Small intestine (tissue), 7 donors: ENCODE results near the gene HSFX2. TPM values are rescaled to one million over a fixed set of nuclear protein-coding genes. Genes with fewer than 3 reads are reported as not detected.
A peak's percentile ranks its signal among the peaks of the same experiment; 100 is the strongest.
"Not testable (repeated sequence)": the region's sequence is repeated elsewhere in the genome, so short reads cannot be mapped to it uniquely, and the experiment has no call there.

ENCODE experiments used
- DNase-seq, 2 donors: peaks; one replicate each; pipeline versions ENCODE4 v3.0.0 to v3.0.0-alpha.2; 2013
- FAIRE-seq: peaks from 2 replicates; lab custom pipeline; 2012; peaks lifted over from hg19 to GRCh38; lab: Jason Lieb, UNC
- H3K27ac ChIP-seq, 3 donors: one replicate each; pipeline ENCODE4 v1.5.1; 2013; ENCODE audit warnings: low read length in 2 of 3, mild to moderate bottlenecking in 2 of 3, control low read depth in 1 of 3, inconsistent platforms in 1 of 3, low read depth in 1 of 3, moderate library complexity in 1 of 3
- H3K27me3 ChIP-seq, 3 donors: one replicate each; pipeline ENCODE4 v1.6.1; 2013; ENCODE audit warnings: low read length in 3 of 3, inconsistent platforms in 1 of 3; ENCODE audit not compliant: control insufficient read depth in 3 of 3, insufficient read depth in 3 of 3
- H3K36me3 ChIP-seq, 3 donors: one replicate each; pipeline ENCODE4 v1.6.1; 2013; ENCODE audit warnings: low read length in 3 of 3, inconsistent platforms in 1 of 3, low read depth in 1 of 3, mild to moderate bottlenecking in 1 of 3, moderate library complexity in 1 of 3; ENCODE audit not compliant: control insufficient read depth in 3 of 3, insufficient read depth in 2 of 3
- H3K4me1 ChIP-seq, 3 donors: one replicate each; pipeline ENCODE4 v1.6.1; 2013; ENCODE audit warnings: low read length in 2 of 3, inconsistent platforms in 1 of 3, low read depth in 1 of 3, mild to moderate bottlenecking in 1 of 3, moderate library complexity in 1 of 3; ENCODE audit not compliant: control insufficient read depth in 3 of 3, insufficient read depth in 2 of 3
- H3K4me3 ChIP-seq, 3 donors: one replicate each; pipeline ENCODE4 v1.5.1; 2013; ENCODE audit warnings: low read length in 3 of 3, control low read depth in 1 of 3, inconsistent platforms in 1 of 3, low read depth in 1 of 3, mild to moderate bottlenecking in 1 of 3, moderate library complexity in 1 of 3
- H3K9me3 ChIP-seq, 2 donors: one replicate each; pipeline ENCODE4 v1.6.1; 2013; ENCODE audit warnings: low read depth in 1 of 2, low read length in 1 of 2; ENCODE audit not compliant: control insufficient read depth in 2 of 2, insufficient read depth in 1 of 2
- WGBS, 3 donors: extraction: QIAGEN DNeasy Blood & Tissue Kit; methylation state at CpG; one replicate each; pipeline ENCODE4 v1.1.7; 2013; 5-methylcytosine and 5-hydroxymethylcytosine counted together
- polyA plus RNA-seq, 4 donors: library from polyadenylated mRNA; stranded (reverse) in 3 of 4; unstranded in 1 of 4; fragments of 200-250 nt in 3 of 4; fragments of 120-200 nt in 1 of 4; gene quantifications; one replicate each; pipeline versions ENCODE4 v1.2.1 to v1.2.3, GENCODE V29; 2013
- donor health status: healthy with polysubstance abuse.
- donor health status: control.
- donor health status: control.
- donor health status: Bipolar disorder and iron deficiency.
- donor health status: healthy.

The HSFX2 gene
- polyA plus RNA-seq, 4 donors = 0.21 to 1.6 (median 0.49) TPM; not detected in 1

- not testable (repeated sequence) for H3K4me1 ChIP-seq, FAIRE-seq, H3K9me3 ChIP-seq, H3K4me3 ChIP-seq, H3K27ac ChIP-seq, DNase-seq, H3K36me3 ChIP-seq, H3K27me3 ChIP-seq
- 80 to 92% methylated on average over 1 to 2 of the region's 6 CpGs; no CpG with 5 or more reads in 1 of the 3 donors for WGBS, 3 donors
These were observed 43.2 kb downstream of the HSFX2 start for GRCh38 chrX:149551939-149552248.

- FAIRE-seq = peak; percentile 78
- H3K9me3 ChIP-seq = not testable (repeated sequence)
These were observed 43.7 kb downstream of the HSFX2 start for GRCh38 chrX:149551245-149551938.

GRCh38 chrX:149550454-149550853 lies 44.7 kb downstream of the HSFX2 start:
- not testable (repeated sequence) for H3K4me1 ChIP-seq, H3K36me3 ChIP-seq, H3K4me3 ChIP-seq, DNase-seq, FAIRE-seq, H3K9me3 ChIP-seq, H3K27me3 ChIP-seq, H3K27ac ChIP-seq
- WGBS, 3 donors = 62 to 100% methylated on average over 1 of the region's 1 CpG; no CpG with 5 or more reads in 1 of the 3 donors

More at GRCh38 chrX:149551245-149551938, 43.7 kb downstream of the HSFX2 start:
- not testable (repeated sequence) for DNase-seq, H3K4me1 ChIP-seq, H3K27ac ChIP-seq, H3K27me3 ChIP-seq, H3K4me3 ChIP-seq, H3K36me3 ChIP-seq
- no CpG with 5 or more reads among the region's 4 CpGs for WGBS, 3 donors

- not testable (repeated sequence) for DNase-seq, H3K27ac ChIP-seq, H3K4me1 ChIP-seq, H3K36me3 ChIP-seq, FAIRE-seq, H3K4me3 ChIP-seq, H3K9me3 ChIP-seq, H3K27me3 ChIP-seq
- WGBS, 3 donors = 100% methylated on average over 1 of the region's 6 CpGs; no CpG with 5 or more reads in 2 of the 3 donors
These were observed 45.4 kb downstream of the HSFX2 start, which contains the start of gene HSFX3 for GRCh38 chrX:149549701-149550100. Gene HSFX3, minus strand, starts transcription at chrX:149549924. Its CDS starts 72 bp downstream, at chrX:149549852.

- not testable (repeated sequence) for H3K4me3 ChIP-seq, H3K9me3 ChIP-seq, H3K36me3 ChIP-seq, H3K27ac ChIP-seq, FAIRE-seq, H3K4me1 ChIP-seq, H3K27me3 ChIP-seq, DNase-seq
- 60% methylated on average over 1 of the region's 3 CpGs; no CpG with 5 or more reads in 2 of the 3 donors for WGBS, 3 donors
These were observed 47.3 kb downstream of the HSFX2 start for GRCh38 chrX:149547782-149548181.

GRCh38 chrX:149546962-149547361 lies 48.2 kb downstream of the HSFX2 start:
- H3K4me3 ChIP-seq, FAIRE-seq, H3K36me3 ChIP-seq, H3K27me3 ChIP-seq, H3K4me1 ChIP-seq, H3K9me3 ChIP-seq, H3K27ac ChIP-seq, DNase-seq: not testable (repeated sequence)
- WGBS, 3 donors = 59 to 88% (median 71%) methylated on average over 1 of the region's 1 CpG

- H3K4me1 ChIP-seq, DNase-seq, H3K36me3 ChIP-seq, H3K4me3 ChIP-seq, H3K27me3 ChIP-seq, FAIRE-seq, H3K9me3 ChIP-seq, H3K27ac ChIP-seq: not testable (repeated sequence)
- 72 to 84% (median 82%) methylated on average over 10 to 22 of the region's 29 CpGs for WGBS, 3 donors
These were observed 49.3 kb downstream of the HSFX2 start for GRCh38 chrX:149545545-149546543.
